Adrenal gland (tissue), 12 donors: ENCODE measurements around the gene ZFAND6. TPM values are rescaled to one million over a fixed set of nuclear protein-coding genes. Genes with fewer than 3 reads are reported as not detected.

Source experiments
- DNase-seq, 7 donors: peaks; one replicate each; pipeline ENCODE4 v3.0.0-alpha.2; 2019 to 2020
- H3K27ac ChIP-seq, 5 donors: fragments of 200-600 bp; sonication (generic) in 4 of 5; 1 replicate in 3 of 5; 2 replicates in 2 of 5; pipeline versions ENCODE4 v1.5.1 to v1.8.0; 2016 to 2020; ENCODE audit warnings: mild to moderate bottlenecking in 1 of 5
- H3K27me3 ChIP-seq: fragments of 200-600 bp; 2 replicates; pipeline ENCODE4 v1.8.0; 2021
- H3K36me3 ChIP-seq, 2 donors: fragments of 200-600 bp; replicated peaks in 1 of 2; 1 replicate in 1 of 2; 2 replicates in 1 of 2; pipeline versions ENCODE4 v1.5.1 to v1.8.0; 2018 to 2022
- H3K4me1 ChIP-seq, 2 donors: fragments of 200-600 bp; replicated peaks in 1 of 2; 1 replicate in 1 of 2; 2 replicates in 1 of 2; pipeline versions ENCODE4 v1.5.1 to v1.8.0; 2018 to 2021
- H3K4me3 ChIP-seq, 4 donors: fragments of 200-600 bp; sonication (generic) in 3 of 4; one replicate each; pipeline ENCODE4 v1.5.1; 2016 to 2018
- H3K9me3 ChIP-seq, 3 donors: fragments of 200-600 bp; sonication (generic) in 1 of 3; replicated peaks in 1 of 3; 1 replicate in 2 of 3; 2 replicates in 1 of 3; pipeline versions ENCODE4 v1.5.1 to v1.8.0; 2016 to 2021
- POLR2A ChIP-seq, 2 donors: fragments of 450-650 bp; IDR thresholded peaks; one replicate each; pipeline ENCODE4 v1.6.1; 2017; ENCODE audit warnings: antibody characterized with exemption in 2 of 2, mild to moderate bottlenecking in 2 of 2, moderate library complexity in 1 of 2
- WGBS, 4 donors: extraction: QIAGEN DNeasy Blood & Tissue Kit in 2 of 4; methylation state at CpG; one replicate each; pipeline versions ENCODE4 v1.1.5 to v1.1.7; 2013 to 2017; 5-methylcytosine and 5-hydroxymethylcytosine counted together
- intact Hi-C, 2 donors: fragments of 100-400 bp; cut with DNase I; formaldehyde crosslinking; loops; one replicate each; pipeline versions ENCODE4 v1.14.1 to v1.15.0; 2022 to 2023
- polyA plus RNA-seq, 3 donors: library from polyadenylated mRNA; stranded (reverse); fragments of 200-250 nt in 2 of 3; fragments of 350-450 nt in 1 of 3; fragmentation: Illumina TruSeq in 1 of 3; extraction: RNeasy Lipid Tissue Mini Kit (QIAGEN cat#74804) in 1 of 3; gene quantifications; one replicate each; pipeline ENCODE4 v1.2.3, GENCODE V29; 2013 to 2014
- total RNA-seq, 9 donors: library from RNA; depleted of rRNA in 4 of 9; stranded (reverse); fragments of >200 nt in 4 of 9; fragments of 120-200 nt in 1 of 9; fragmentation: NEBNext Ultra II Directional in 1 of 9; extraction: Animal tissue kit (Norgen Biotek cat#: 25700) in 1 of 9; gene quantifications; one replicate each; pipeline versions ENCODE4 v1.1.0 to v1.2.4, GENCODE V29; 2013 to 2023
- TF ChIP-seq, protein P1 (sequence below), 6 experiments: fragments of 450-650 bp in 4 of 6; fragments of 200-600 bp in 2 of 6; sonication (generic) in 1 of 6; IDR thresholded peaks; 1 replicate in 5 of 6; 2 replicates in 1 of 6; pipeline versions ENCODE4 v1.5.1 to v1.8.0; 2016 to 2021; ENCODE audit warnings: antibody characterized with exemption in 6 of 6, mild to moderate bottlenecking in 2 of 6, moderate library complexity in 1 of 6
- donor health status: healthy with polysubstance abuse.
- donor health status: Bipolar disorder and iron deficiency.
- donor health status: DM: yes; HTN: yes; CAD: no.
- donor health status: DM: no; HTN: no; CAD: no.
- donor health status: DM: no; HTN: no; CAD: no.
- donor health status: DM: yes; HTN: yes; CAD: no.

ZFAND6 gene
- total and polyA plus RNA-seq, 12 donors: 46.5 to 197 (median 105) TPM

GRCh38 chr15:80052597-80053304, 6.7 kb upstream of the ZFAND6 start:
- no peaks in the 10 kb centered on the region for H3K9me3 ChIP-seq
- no peak overlapping the region for H3K27ac ChIP-seq
- intact Hi-C loops: no loop called here
- no peak for DNase-seq
- H3K4me3 ChIP-seq: no peak overlapping the region
- H3K36me3 ChIP-seq: no peaks in the 10 kb centered on the region
- no peaks in the 10 kb centered on the region for H3K4me1 ChIP-seq
- TF ChIP-seq, protein P1, sequence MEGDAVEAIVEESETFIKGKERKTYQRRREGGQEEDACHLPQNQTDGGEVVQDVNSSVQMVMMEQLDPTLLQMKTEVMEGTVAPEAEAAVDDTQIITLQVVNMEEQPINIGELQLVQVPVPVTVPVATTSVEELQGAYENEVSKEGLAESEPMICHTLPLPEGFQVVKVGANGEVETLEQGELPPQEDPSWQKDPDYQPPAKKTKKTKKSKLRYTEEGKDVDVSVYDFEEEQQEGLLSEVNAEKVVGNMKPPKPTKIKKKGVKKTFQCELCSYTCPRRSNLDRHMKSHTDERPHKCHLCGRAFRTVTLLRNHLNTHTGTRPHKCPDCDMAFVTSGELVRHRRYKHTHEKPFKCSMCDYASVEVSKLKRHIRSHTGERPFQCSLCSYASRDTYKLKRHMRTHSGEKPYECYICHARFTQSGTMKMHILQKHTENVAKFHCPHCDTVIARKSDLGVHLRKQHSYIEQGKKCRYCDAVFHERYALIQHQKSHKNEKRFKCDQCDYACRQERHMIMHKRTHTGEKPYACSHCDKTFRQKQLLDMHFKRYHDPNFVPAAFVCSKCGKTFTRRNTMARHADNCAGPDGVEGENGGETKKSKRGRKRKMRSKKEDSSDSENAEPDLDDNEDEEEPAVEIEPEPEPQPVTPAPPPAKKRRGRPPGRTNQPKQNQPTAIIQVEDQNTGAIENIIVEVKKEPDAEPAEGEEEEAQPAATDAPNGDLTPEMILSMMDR (IDR thresholded peaks at IDR 0.05): no peak
- TF ChIP-seq POLR2A (IDR thresholded peaks at IDR 0.05): no peak
- 79 to 84% (median 81%) methylated on average over 6 of the region's 6 CpGs for WGBS, 4 donors
- no peaks in the 10 kb centered on the region for H3K27me3 ChIP-seq

GRCh38 chr15:80055933-80056332, 3.5 kb upstream of the ZFAND6 start:
- no peaks in the 10 kb centered on the region for H3K27me3 ChIP-seq
- 83 to 96% (median 87%) methylated on average over 2 of the region's 2 CpGs for WGBS, 4 donors
- intact Hi-C loops: no loop called here
- no peaks in the 10 kb centered on the region for H3K9me3 ChIP-seq
- no peak overlapping the region for H3K4me3 ChIP-seq
- H3K4me1 ChIP-seq: peaks cover under 1 to 9% of the 10 kb centered on the region in 2 donors
- no peaks in the 10 kb centered on the region for H3K36me3 ChIP-seq
- TF ChIP-seq, protein P1 (IDR thresholded peaks at IDR 0.05): no peak
- no peak for TF ChIP-seq POLR2A (IDR thresholded peaks at IDR 0.05)
- no peak for DNase-seq
- H3K27ac ChIP-seq: no peak overlapping the region

GRCh38 chr15:80058044-80058443, 1.4 kb upstream of the ZFAND6 start:
- Histone ChIP-seq H3K27me3 (no peaks in the 10 kb centered on the region), H3K27ac (no peak overlapping the region), H3K4me1 (peaks cover 12 to 22% of the 10 kb centered on the region in 2 donors), H3K9me3 (no peaks in the 10 kb centered on the region), H3K36me3 (no peaks in the 10 kb centered on the region), H3K4me3 (no peak overlapping the region)
- no peak for TF ChIP-seq POLR2A (IDR thresholded peaks at IDR 0.05)
- TF ChIP-seq, protein P1 (IDR thresholded peaks at IDR 0.05): no peak
- WGBS, 4 donors: 62 to 74% (median 64%) methylated on average over 6 of the region's 6 CpGs
- intact Hi-C loops: no loop called here
- DNase-seq: no peak

DNA sequence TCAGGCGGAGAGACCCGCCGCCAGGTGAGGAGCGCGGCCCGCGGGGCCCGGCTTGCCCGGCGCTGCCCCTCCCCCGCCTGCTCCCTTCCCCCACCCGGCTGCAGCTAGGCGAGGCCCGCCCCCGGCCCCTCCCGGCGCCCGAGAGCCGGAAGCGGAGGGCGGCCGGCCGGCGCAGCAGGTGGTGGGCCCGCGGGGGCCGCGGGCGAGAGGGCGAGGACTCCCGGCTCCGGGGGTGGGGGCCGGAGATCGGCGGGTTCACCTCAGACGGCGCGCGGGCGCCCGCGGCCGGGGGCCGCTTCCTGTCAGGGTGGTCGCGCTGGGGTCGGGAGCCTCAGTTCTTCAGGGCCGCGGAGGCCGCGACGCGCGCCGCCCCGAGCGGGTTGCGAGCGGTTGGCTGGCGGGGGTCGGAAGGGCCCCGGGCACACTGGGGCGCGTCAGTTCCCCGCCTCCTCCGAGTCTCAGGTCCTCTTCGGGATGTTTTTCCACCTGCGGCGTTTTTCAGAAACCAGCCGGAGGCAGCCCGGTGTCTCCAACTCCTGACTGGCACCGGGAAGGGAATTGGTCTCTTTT, 395 bp downstream of the ZFAND6 start:
- Histone ChIP-seq H3K27ac (peak overlapping the region; percentile 92 to 99 (median 97)), H3K36me3 (no peaks in the 10 kb centered on the region), H3K9me3 (no peaks in the 10 kb centered on the region), H3K4me1 (peaks cover 12 to 22% of the 10 kb centered on the region in 2 donors), H3K4me3 (peak overlapping the region in 3 of 4 donors; percentile 32 to 94 (median 87)), H3K27me3 (no peaks in the 10 kb centered on the region)
- 0 to 1% (median 0%) methylated on average over 9 to 71 of the region's 72 CpGs for WGBS, 4 donors
- intact Hi-C loops: loop anchor here (10.0 kb wide), 2 partner anchors 105 to 115 kb away; no protein-coding TSS in a partner anchor
- TF ChIP-seq, protein P1 (IDR thresholded peaks at IDR 0.05): no peak
- TF ChIP-seq POLR2A (IDR thresholded peaks at IDR 0.05): peak in 1 of 2 donors; percentile 54
- DNase-seq: peak in 6 of 7 donors; percentile 45 to 70 (median 64)
